IPS-NIHi7 (cell line): ENCODE measurements around the gene GCSH.
A peak's percentile ranks its signal among the peaks of the same experiment; 100 is the strongest.

Experiments used
- DNase-seq: peaks from one replicate; pipeline ENCODE4 v3.0.0; 2012; ENCODE audit warnings: mixed read lengths; ENCODE audit errors: extremely low spot score

The GCSH gene

DNA sequence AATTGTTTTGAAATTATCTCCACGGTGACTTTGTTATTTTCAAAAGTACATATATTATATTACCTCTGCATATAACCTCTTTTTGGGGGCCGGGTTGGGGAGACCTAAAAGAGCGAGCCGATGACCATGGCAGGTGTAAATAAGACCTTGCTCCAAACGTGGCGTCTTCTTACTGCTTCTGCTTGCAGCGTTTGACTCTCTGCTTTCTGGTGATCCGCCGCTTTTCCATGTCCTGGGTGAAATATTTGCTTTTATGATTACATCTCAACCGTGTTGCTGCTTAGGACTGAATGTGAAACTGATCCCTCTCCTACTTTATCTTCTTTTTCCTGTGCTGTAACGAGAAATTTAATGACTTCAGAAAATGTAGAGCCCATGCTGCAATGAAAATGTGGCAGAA lies 42.4 kb downstream of the GCSH start:
- no peak for DNase-seq

- no peak for DNase-seq
Measured at GRCh38 chr16:81042821-81043220, 53.4 kb downstream of the GCSH start.

DNA sequence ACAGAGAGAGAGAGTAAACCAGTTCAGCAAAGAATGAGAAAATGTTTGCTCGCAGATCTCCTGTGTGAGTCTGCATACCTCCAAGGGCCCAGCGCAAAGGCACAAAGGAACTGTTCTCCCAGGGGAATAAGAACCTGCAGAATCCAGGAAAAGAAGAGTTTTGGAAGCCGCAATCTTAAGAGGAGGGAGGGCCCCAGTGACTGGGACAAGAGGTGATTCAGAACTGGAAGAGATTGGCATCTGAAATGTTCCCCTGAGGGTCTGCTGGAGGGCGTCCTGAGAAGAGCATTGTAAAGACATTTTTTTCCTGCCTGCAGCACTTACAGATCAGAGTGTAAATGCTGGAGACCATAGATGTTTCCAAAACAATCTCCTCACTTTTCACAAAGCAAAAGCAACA lies 54.5 kb downstream of the GCSH start:
- DNase-seq: no peak

GRCh38 chr16:81040842-81041241 lies 55.4 kb downstream of the GCSH start:
- no peak for DNase-seq

- DNase-seq: no peak
Measured at GRCh38 chr16:81040131-81040530, 56.1 kb downstream of the GCSH start.

DNA sequence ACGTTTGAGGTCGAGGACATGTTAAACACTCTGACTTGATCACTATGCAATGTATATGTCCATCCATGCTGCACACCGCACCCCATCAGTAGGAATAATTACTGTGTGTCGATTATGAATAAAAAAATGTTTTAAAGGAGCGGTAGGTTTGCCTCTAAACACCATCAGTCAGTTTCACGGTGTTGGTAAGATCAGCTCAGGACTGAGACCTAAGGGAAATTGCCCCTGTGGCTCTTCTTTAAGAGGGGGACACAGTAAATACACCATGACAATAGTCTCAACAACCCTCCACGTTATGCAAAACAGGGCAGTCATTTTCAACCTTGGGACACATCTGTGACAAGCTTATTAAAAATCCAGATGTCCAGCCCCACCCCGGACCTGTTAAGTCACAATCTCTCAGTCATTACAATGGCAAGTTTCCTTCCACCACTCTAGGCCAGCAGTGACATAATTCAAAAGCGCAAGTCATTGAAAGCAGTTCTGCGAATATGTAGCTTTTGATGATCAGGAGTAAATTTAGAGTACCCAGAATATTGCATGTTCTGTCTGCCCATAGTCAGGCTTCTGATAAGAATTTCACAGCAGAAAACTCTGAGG lies 59.3 kb downstream of the GCSH start:
- DNase-seq: no peak

GRCh38 chr16:81035975-81036750 lies 60.0 kb downstream of the GCSH start:
- DNase-seq: peak; percentile 64

DNA sequence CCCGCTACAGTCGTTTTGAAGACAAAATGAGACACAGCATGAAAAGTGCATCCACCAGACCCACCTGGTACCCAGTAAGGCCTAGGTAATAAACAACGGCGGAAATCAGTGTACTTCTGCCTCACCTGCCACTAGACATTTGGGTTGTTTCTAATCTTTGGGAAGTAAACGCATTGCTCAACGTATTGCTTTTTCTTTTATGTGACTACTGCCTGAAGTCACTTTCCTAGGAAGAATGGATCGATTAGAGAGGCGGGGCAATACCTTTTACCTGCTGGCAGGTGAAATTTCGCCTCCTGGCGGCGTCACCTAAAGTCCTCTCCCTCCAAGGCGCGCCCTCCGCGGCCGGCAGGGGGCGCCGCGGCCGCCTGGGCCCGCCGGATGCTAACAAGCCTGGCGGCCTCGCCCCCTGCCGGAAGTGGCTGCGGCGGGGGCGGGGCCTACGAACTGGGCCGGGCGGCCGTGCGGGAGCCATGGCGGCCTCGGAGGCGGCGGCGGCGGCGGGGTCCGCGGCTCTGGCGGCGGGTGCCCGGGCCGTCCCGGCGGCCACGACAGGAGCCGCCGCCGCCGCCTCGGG lies 60.7 kb downstream of the GCSH start, which contains the start of gene ATMIN:
TSS of gene ATMIN (plus strand) at position 445 of the 577 bp plus-strand sequence. CDS start at position 474, 29 bp downstream.
- peak; percentile 97 for DNase-seq
